ENCODE results near the gene PCDH19. TPM values are rescaled to one million over a fixed set of nuclear protein-coding genes. Genes with fewer than 3 reads are reported as not detected.
A peak's percentile ranks its signal among the peaks of the same experiment; 100 is the strongest.

Gene PCDH19
- total and polyA plus RNA-seq, 4 donors, result 14.3 to 60.0 (median 36.7) TPM

DNA sequence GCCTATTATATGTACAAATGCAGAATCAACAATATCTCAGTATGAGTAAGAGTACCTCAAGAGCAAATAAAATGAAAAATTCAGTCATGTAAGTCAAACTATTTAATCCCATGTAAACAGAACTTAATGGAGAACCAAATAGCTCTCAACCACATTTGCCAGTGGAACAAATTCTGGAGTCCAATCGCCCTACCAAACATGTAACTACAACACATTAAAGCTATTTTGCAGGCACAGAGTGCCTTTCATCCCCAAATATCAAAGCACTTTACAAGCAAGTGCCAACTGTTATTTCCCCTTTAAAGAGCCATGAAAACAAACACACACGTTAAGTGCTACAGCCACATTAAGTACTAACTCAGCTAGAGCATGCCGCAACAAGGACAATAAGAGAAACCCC is 51.3 kb downstream of the PCDH19 start:
- DNase-seq (ENCODE audit: low read depth in 4 of 6, low spot score in 6 of 6), result no peak
- 27% methylated on average over 2 of the region's 3 CpGs for WGBS (ENCODE audit: insufficient coverage)
- H3K27ac ChIP-seq (ENCODE audit: low read depth, low read length), result no peak overlapping the region
- no peak overlapping the region for H3K4me3 ChIP-seq (ENCODE audit: low read depth, low read length)
- no peaks in the 10 kb centered on the region for H3K36me3 ChIP-seq (ENCODE audit: control insufficient read depth, insufficient read depth, low read length)
- H3K9me3 ChIP-seq (ENCODE audit: control insufficient read depth, insufficient read depth, low read length), result no peaks in the 10 kb centered on the region
- H3K27me3 ChIP-seq (ENCODE audit: control insufficient read depth, insufficient read depth, low read length), result peaks cover 2% of the 10 kb centered on the region
- H3K4me1 ChIP-seq (ENCODE audit: control insufficient read depth, insufficient read depth, low read length), result no peaks in the 10 kb centered on the region

DNA sequence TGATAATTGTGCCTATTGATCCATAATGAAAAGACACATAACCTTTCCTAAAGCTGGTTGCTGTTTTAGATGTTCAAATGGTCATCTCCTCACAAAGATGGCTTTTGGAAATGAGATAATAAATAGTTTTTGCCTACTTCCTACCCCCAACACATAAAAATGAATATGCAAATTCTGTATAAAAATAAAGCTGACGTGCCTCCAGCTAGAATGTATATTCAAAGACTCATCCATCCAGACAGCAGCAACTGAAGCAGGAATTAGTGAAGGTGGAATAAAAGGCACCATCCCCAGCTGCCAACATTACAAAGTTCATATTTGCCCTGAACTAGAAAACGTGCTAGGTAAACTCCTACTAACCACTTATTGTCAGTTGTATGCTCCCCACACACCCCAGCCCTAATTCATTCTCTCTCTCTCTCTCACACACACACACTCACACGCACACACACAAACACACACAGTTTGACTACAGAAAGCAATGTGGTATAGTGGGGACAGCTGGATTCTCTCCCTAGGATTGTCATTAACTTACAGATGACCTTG is 53.6 kb downstream of the PCDH19 start:
- no CpG with 5 or more reads among the region's 3 CpGs for WGBS (ENCODE audit: insufficient coverage)
- Histone ChIP-seq H3K36me3 (ENCODE audit: control insufficient read depth, insufficient read depth, low read length) (no peaks in the 10 kb centered on the region), H3K27me3 (ENCODE audit: control insufficient read depth, insufficient read depth, low read length) (peaks cover 2% of the 10 kb centered on the region), H3K9me3 (ENCODE audit: control insufficient read depth, insufficient read depth, low read length) (no peaks in the 10 kb centered on the region), H3K4me1 (ENCODE audit: control insufficient read depth, insufficient read depth, low read length) (no peaks in the 10 kb centered on the region), H3K27ac (ENCODE audit: low read depth, low read length) (no peak overlapping the region), H3K4me3 (ENCODE audit: low read depth, low read length) (no peak overlapping the region)
- DNase-seq (ENCODE audit: low read depth in 4 of 6, low spot score in 6 of 6), result no peak

DNA sequence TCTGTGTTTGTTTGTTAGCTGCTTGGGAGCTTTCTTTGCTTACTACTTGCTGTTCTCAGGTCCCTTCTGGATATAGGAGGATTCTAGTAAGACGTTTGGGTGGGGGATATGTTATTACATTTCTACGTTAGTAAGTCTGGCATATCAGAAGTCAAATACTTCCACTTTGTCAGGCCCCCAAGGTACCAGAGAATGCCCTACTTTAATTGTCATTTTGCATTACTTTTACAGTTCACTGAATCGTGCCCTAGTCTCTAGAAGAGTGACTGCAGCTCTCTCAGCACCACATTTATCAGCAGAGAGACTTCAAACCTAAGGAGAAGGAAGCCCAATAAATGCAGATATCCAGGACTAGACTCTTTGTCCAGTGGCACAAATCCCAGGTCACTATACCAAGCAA is 54.4 kb downstream of the PCDH19 start:
- no peaks in the 10 kb centered on the region for H3K4me1 ChIP-seq (ENCODE audit: control insufficient read depth, insufficient read depth, low read length)
- H3K27me3 ChIP-seq (ENCODE audit: control insufficient read depth, insufficient read depth, low read length), result peaks cover 2% of the 10 kb centered on the region
- H3K27ac ChIP-seq (ENCODE audit: low read depth, low read length), result no peak overlapping the region
- H3K36me3 ChIP-seq (ENCODE audit: control insufficient read depth, insufficient read depth, low read length), result no peaks in the 10 kb centered on the region
- 40% methylated on average over 1 of the region's 3 CpGs for WGBS (ENCODE audit: insufficient coverage)
- DNase-seq (ENCODE audit: low read depth in 4 of 6, low spot score in 6 of 6), result no peak
- no peaks in the 10 kb centered on the region for H3K9me3 ChIP-seq (ENCODE audit: control insufficient read depth, insufficient read depth, low read length)
- H3K4me3 ChIP-seq (ENCODE audit: low read depth, low read length), result no peak overlapping the region

DNA sequence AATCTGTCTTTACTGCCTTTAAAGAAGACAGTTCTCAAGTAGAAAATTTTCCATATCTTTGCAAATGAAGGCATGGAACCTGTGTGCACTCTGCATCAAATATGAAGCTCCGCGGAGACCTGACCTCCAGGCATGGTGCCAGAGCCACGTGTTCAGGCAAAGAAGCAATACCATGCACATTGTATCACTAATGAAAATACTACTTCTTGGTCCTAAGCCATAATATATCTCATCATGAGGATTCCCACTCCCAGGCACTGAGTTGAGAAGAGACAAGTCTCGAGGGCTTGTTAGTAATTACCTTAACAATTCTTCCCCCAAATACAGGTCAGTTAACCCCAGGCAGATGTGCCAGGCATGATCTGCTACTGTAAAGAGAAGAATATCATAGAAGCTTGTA is 56.7 kb downstream of the PCDH19 start:
- Histone ChIP-seq H3K27ac (ENCODE audit: low read depth, low read length) (no peak overlapping the region), H3K9me3 (ENCODE audit: control insufficient read depth, insufficient read depth, low read length) (no peaks in the 10 kb centered on the region), H3K36me3 (ENCODE audit: control insufficient read depth, insufficient read depth, low read length) (no peaks in the 10 kb centered on the region), H3K4me3 (ENCODE audit: low read depth, low read length) (no peak overlapping the region), H3K4me1 (ENCODE audit: control insufficient read depth, insufficient read depth, low read length) (no peaks in the 10 kb centered on the region), H3K27me3 (ENCODE audit: control insufficient read depth, insufficient read depth, low read length) (peaks cover 2% of the 10 kb centered on the region)
- DNase-seq (ENCODE audit: low read depth in 4 of 6, low spot score in 6 of 6), result no peak
- WGBS (ENCODE audit: insufficient coverage), result 60% methylated on average over 2 of the region's 4 CpGs

DNA sequence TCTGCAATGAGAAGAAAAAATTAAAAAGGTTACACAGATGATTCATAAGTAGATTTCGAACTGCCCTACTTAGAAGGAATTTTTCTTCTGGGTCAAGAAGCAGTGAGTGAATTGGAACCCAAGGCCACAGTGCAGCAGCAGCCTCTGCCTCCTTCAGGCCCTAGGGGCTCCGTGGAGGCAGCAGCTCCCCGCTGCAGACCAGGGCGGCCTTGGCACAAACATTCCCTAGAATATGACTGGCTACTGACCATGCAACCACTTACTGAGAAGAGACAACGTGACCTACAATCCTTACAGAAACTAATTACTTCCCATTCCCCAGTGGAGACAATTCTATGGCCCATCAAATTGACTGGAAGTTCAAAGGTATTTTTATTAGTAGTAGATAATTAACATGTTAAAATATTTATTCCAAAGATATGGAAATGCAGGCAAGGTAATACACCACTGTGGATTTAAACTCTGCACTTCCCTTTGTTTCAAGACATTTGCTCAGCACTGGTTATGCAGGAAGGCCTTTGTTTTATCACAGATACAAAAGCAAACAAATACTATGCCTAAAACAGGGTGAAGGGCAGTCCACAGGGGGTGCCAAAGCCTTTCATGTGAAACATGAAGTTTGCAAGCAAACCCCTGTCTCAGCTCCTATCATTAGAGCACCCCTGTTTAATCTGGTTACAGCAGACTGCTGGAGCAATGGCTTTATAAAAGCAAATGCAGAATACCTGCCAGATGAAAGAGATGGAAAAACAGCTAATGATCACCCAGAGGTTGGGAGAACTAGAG is 59.2 kb downstream of the PCDH19 start:
- no peaks in the 10 kb centered on the region for H3K4me1 ChIP-seq (ENCODE audit: control insufficient read depth, insufficient read depth, low read length)
- H3K36me3 ChIP-seq (ENCODE audit: control insufficient read depth, insufficient read depth, low read length), result no peaks in the 10 kb centered on the region
- H3K27ac ChIP-seq (ENCODE audit: low read depth, low read length), result no peak overlapping the region
- peaks cover 2% of the 10 kb centered on the region for H3K27me3 ChIP-seq (ENCODE audit: control insufficient read depth, insufficient read depth, low read length)
- H3K4me3 ChIP-seq (ENCODE audit: low read depth, low read length), result no peak overlapping the region
- no peak for DNase-seq (ENCODE audit: low read depth in 4 of 6, low spot score in 6 of 6)
- no peaks in the 10 kb centered on the region for H3K9me3 ChIP-seq (ENCODE audit: control insufficient read depth, insufficient read depth, low read length)
- 39% methylated on average over 5 of the region's 5 CpGs for WGBS (ENCODE audit: insufficient coverage)

DNA sequence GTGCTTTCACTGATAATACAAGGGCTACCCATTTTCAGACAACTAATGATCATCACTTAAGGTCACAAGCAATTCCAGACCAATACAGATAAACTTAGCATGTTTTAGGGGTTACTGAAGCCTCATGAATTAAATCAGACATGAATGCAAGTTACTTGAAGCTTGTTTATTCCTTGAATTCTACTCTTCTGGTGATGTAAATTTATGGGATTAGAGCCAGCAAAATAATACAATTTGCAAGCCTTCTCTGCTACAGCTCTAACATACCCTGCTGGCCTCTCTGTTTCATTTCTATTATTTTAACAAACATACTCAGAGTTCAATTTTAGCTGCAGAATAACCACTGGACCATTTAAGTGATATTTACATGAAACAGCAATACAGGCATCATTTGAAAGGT is 60.7 kb downstream of the PCDH19 start:
- no peak for DNase-seq (ENCODE audit: low read depth in 4 of 6, low spot score in 6 of 6)
- H3K27me3 ChIP-seq (ENCODE audit: control insufficient read depth, insufficient read depth, low read length), result no peaks in the 10 kb centered on the region
- no peaks in the 10 kb centered on the region for H3K4me1 ChIP-seq (ENCODE audit: control insufficient read depth, insufficient read depth, low read length)
- no peak overlapping the region for H3K27ac ChIP-seq (ENCODE audit: low read depth, low read length)
- H3K9me3 ChIP-seq (ENCODE audit: control insufficient read depth, insufficient read depth, low read length), result no peaks in the 10 kb centered on the region
- H3K4me3 ChIP-seq (ENCODE audit: low read depth, low read length), result no peak overlapping the region
- no peaks in the 10 kb centered on the region for H3K36me3 ChIP-seq (ENCODE audit: control insufficient read depth, insufficient read depth, low read length)

DNA sequence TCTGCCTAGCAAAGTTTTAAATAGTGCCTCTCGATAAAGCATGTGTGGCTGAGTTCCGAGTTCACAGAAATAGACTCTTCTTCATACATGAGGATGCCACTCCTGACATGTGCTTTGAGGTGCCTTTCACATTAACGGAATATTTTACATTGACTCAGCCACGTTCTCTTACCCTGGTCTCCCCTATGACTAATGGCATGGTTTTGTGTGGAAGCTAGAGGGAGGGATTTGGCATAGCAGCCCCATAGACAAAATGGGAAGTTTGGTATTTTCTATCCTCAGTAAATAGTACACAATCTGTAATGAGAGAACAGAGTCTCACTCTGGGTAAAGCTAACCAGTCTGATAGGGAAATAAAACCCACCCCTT is 68.9 kb downstream of the PCDH19 start:
- DNase-seq (ENCODE audit: low read depth in 4 of 6, low spot score in 6 of 6), result no peak
- Histone ChIP-seq H3K4me1 (ENCODE audit: control insufficient read depth, insufficient read depth, low read length) (no peaks in the 10 kb centered on the region), H3K36me3 (ENCODE audit: control insufficient read depth, insufficient read depth, low read length) (no peaks in the 10 kb centered on the region), H3K4me3 (ENCODE audit: low read depth, low read length) (no peak overlapping the region), H3K27me3 (ENCODE audit: control insufficient read depth, insufficient read depth, low read length) (peaks cover 5% of the 10 kb centered on the region), H3K9me3 (ENCODE audit: control insufficient read depth, insufficient read depth, low read length) (no peaks in the 10 kb centered on the region), H3K27ac (ENCODE audit: low read depth, low read length) (no peak overlapping the region)
- 82% methylated on average over 2 of the region's 4 CpGs for WGBS (ENCODE audit: insufficient coverage)

DNA sequence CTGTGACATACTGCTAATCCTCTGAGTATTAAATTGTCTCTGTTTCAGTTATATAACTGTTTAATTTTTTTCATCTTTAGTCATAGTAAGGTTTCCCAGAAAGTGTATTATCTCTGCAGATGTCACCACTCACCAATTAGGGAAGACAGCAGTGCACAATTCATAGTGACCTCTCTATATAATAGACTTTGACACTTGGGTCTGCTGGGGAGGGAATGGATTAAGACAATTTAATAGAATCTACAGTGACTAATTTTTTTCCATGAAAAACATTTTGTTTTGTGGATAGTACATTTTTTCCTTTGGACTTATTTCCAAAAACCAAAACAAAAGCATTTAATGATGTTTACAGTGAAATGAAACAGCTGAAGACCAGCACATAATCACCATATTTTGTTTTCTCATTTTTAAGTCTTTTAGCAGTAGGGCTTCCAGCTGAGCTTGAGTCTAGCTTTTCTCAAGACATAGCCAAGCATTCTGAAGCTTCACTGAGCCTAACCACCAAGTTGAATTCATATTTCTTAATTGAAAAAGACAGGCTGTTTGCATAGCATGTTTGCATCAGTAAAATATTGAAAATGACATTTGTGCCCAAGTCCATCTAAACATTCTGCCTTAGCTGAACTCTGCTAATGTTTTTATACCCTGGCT is 69.5 kb downstream of the PCDH19 start:
- H3K4me1 ChIP-seq (ENCODE audit: control insufficient read depth, insufficient read depth, low read length), result no peaks in the 10 kb centered on the region
- H3K27me3 ChIP-seq (ENCODE audit: control insufficient read depth, insufficient read depth, low read length), result peaks cover 5% of the 10 kb centered on the region
- no peak overlapping the region for H3K27ac ChIP-seq (ENCODE audit: low read depth, low read length)
- no peaks in the 10 kb centered on the region for H3K36me3 ChIP-seq (ENCODE audit: control insufficient read depth, insufficient read depth, low read length)
- H3K4me3 ChIP-seq (ENCODE audit: low read depth, low read length), result no peak overlapping the region
- no peak for DNase-seq (ENCODE audit: low read depth in 4 of 6, low spot score in 6 of 6)
- no peaks in the 10 kb centered on the region for H3K9me3 ChIP-seq (ENCODE audit: control insufficient read depth, insufficient read depth, low read length)

DNA sequence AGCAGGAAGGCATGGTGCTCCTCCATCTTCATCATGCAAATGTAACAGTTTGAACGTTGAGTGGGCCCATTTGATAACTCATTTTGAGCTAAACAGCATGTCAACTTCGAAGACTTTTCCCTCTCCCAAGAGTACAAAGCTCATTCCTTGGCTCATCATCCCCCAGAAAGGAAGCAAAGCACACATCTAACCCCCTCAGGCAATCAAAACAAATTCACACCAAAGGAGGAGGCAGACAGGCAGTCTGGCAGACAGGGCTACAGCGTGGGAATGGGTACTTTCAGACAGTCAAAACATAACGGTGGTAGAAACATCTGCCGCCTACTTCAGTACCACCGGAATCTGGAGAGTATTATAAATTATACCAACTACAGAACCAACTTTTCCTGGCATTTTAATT is 81.7 kb downstream of the PCDH19 start:
- DNase-seq (ENCODE audit: low read depth in 4 of 6, low spot score in 6 of 6), result peak in 1 of 6 donors; percentile 37
- no peaks in the 10 kb centered on the region for H3K4me1 ChIP-seq (ENCODE audit: control insufficient read depth, insufficient read depth, low read length)
- no peak overlapping the region for H3K27ac ChIP-seq (ENCODE audit: low read depth, low read length)
- H3K27me3 ChIP-seq (ENCODE audit: control insufficient read depth, insufficient read depth, low read length), result peaks cover 6% of the 10 kb centered on the region
- H3K9me3 ChIP-seq (ENCODE audit: control insufficient read depth, insufficient read depth, low read length), result no peaks in the 10 kb centered on the region
- 39% methylated on average over 2 of the region's 6 CpGs for WGBS (ENCODE audit: insufficient coverage)
- no peak overlapping the region for H3K4me3 ChIP-seq (ENCODE audit: low read depth, low read length)
- no peaks in the 10 kb centered on the region for H3K36me3 ChIP-seq (ENCODE audit: control insufficient read depth, insufficient read depth, low read length)

DNA sequence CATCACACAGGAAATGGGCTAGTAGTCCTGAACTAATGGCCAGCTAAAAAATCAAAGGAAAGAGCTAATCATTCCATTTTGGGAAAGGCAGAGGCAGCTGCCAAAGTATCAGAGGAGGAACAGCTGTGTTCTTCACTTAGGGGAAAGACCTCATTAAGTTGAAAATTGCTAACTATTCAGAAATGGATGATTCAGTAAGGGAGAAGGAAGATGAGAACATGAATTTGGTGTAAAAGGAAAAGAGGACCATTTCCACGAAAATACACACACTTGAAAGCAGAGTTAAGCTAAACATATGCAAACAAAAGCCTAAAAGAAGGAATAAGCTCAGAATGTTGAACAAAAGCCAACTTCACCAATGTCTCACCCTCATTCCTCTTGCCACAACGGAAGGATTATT is 90.4 kb downstream of the PCDH19 start:
- WGBS (ENCODE audit: insufficient coverage), result 14% methylated on average over 1 of the region's 2 CpGs
- Histone ChIP-seq H3K27ac (ENCODE audit: low read depth, low read length) (no peak overlapping the region), H3K4me3 (ENCODE audit: low read depth, low read length) (no peak overlapping the region), H3K4me1 (ENCODE audit: control insufficient read depth, insufficient read depth, low read length) (no peaks in the 10 kb centered on the region), H3K36me3 (ENCODE audit: control insufficient read depth, insufficient read depth, low read length) (no peaks in the 10 kb centered on the region), H3K27me3 (ENCODE audit: control insufficient read depth, insufficient read depth, low read length) (peaks cover 2% of the 10 kb centered on the region), H3K9me3 (ENCODE audit: control insufficient read depth, insufficient read depth, low read length) (no peaks in the 10 kb centered on the region)
- peak in 1 of 6 donors; percentile 3 for DNase-seq (ENCODE audit: low read depth in 4 of 6, low spot score in 6 of 6)
